K562 treated with DMSO at 1 percent for 4 hours (cell line): Measurements from ENCODE around the gene FZD8. TPM values are rescaled to one million over a fixed set of nuclear protein-coding genes. Genes with fewer than 3 reads are reported as not detected.

Experiments used
- total RNA-seq: library from RNA; unstranded; fragments of 300-600 nt; gene quantifications from 2 replicates; pipeline ENCODE4 v1.2.3, GENCODE V29; 2022; ENCODE audit not compliant: insufficient read depth

FZD8 gene, protein sequence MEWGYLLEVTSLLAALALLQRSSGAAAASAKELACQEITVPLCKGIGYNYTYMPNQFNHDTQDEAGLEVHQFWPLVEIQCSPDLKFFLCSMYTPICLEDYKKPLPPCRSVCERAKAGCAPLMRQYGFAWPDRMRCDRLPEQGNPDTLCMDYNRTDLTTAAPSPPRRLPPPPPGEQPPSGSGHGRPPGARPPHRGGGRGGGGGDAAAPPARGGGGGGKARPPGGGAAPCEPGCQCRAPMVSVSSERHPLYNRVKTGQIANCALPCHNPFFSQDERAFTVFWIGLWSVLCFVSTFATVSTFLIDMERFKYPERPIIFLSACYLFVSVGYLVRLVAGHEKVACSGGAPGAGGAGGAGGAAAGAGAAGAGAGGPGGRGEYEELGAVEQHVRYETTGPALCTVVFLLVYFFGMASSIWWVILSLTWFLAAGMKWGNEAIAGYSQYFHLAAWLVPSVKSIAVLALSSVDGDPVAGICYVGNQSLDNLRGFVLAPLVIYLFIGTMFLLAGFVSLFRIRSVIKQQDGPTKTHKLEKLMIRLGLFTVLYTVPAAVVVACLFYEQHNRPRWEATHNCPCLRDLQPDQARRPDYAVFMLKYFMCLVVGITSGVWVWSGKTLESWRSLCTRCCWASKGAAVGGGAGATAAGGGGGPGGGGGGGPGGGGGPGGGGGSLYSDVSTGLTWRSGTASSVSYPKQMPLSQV
- 0.68 and 0.97 TPM in 2 replicates for total RNA-seq

DNA sequence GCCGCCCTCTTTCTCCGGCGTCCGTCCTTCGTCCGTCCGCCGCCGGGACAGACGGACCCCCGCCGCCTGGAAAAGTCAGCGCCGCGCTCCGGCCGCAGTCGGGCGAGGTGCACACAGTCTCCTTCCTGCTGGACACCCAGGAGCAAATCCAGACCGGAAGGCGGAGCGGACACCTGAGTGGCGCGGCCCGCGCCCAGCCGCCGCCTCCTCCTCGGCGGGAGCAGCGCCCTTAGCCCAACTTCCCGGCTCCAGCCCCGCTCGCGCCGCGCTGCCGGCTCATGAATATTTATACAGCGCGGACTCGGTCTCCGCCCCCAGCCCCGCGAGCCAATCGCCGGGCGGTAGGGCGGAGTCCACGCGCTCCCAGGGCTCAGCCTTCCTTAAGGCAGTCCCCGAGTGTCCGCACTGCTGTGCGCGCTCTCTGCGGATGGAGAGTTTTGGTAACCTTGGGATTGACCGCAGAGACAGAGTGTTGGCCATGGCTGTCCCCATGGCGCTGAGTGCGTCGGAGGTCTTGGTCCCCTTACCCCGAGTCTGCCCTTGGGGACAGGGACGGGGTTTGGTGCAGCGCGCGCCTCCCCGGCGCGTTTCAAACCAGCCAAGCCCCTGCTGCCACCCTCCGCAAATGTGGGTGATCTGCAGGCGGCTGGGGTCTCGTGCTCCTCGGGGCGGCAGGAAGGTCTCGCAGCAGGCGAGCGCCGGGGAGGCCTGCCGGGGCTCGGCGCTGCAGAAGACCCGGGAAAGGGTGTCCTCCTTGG is at the start of gene FZD8:
Gene FZD8, minus strand, starts transcription at position 262 of the 758 bp plus-strand sequence. CDS start 867 bp downstream, outside the sequence.

GRCh38 chr10:35605191-35605590 is 36.9 kb downstream of the FZD8 start, which contains the start of gene GJD4:
Gene GJD4 (plus strand): TSS chr10:35605341. CDS start chr10:35605568, 227 bp downstream.

Other genes with a start within 250 kb of the FZD8 start
- 0.57 and 0.89 TPM in 2 replicates for gene GJD4, start 37.0 kb downstream of the FZD8 start, total RNA-seq